SK-N-MC (cell line): ENCODE measurements around the gene RCVRN.

Experiments
- DNase-seq: peaks from one replicate; pipeline ENCODE4 v3.0.0-alpha.2; 2011; ENCODE audit warnings: low read depth, low spot score
- H3K27ac ChIP-seq: fragments of 200-600 bp; sonication (generic); 2 replicates; pipeline ENCODE4 v1.5.1; 2016; ENCODE audit warnings: mixed run types
- H3K36me3 ChIP-seq: fragments of 200-600 bp; sonication (generic); 2 replicates; pipeline ENCODE4 v1.6.1; 2017; ENCODE audit warnings: antibody characterized with exemption, low read length, mixed read lengths; ENCODE audit not compliant: insufficient read depth
- H3K4me3 ChIP-seq: fragments of 200-600 bp; sonication (generic); 2 replicates; pipeline ENCODE4 v1.5.1; 2016
- H3K9ac ChIP-seq: fragments of 200-600 bp; sonication (generic); 2 replicates; pipeline ENCODE4 v1.8.0; 2017; ENCODE audit warnings: mixed run types, mixed read lengths; ENCODE audit not compliant: insufficient read length
- H3K9me3 ChIP-seq: fragments of 200-600 bp; sonication (generic); 2 replicates; pipeline ENCODE4 v1.6.1; 2017; ENCODE audit warnings: low read depth, mild to moderate bottlenecking, antibody characterized with exemption, low read length, moderate library complexity, mixed read lengths
- EZH2 ChIP-seq: fragments of 200-600 bp; sonication (generic); IDR thresholded peaks from one replicate; pipeline ENCODE4 v1.6.1; 2017; ENCODE audit warnings: antibody characterized with exemption
- FOXP2 ChIP-seq: optimal IDR thresholded peaks from 2 replicates; pipeline ENCODE3; 2011; ENCODE audit warnings: mild to moderate bottlenecking, moderate library complexity; ENCODE audit not compliant: insufficient read depth; ENCODE audit errors: extremely low read length, control extremely low read depth
- POLR2AphosphoS5 ChIP-seq: IDR thresholded peaks from 2 replicates; pipeline ENCODE4 v1.6.1; 2012; ENCODE audit warnings: mild to moderate bottlenecking, low read depth, low read length, borderline replicate concordance

Gene RCVRN

DNA sequence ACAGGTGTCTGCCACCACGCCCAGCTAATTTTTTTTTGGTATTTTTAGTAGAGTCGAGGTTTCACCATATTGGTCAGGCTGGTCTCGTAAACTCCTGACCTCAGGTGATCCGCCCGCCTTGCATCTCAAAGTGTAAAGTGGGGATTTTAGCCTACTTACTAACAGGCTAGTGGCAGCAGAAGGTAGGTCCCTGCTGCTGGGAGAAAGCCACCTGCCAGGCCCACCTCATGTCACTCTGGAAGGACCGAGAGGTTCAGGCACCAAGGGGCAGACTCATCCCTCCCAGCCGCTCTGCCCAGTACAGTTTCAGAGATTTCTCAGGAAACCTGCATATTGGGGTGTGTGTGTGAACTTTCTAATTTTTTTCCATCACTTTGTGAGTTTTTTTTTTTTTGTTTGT is 2.1 kb upstream of the RCVRN start:
- Histone ChIP-seq H3K27ac (no peak overlapping the region), H3K4me3 (no peak overlapping the region), H3K9me3 (no peaks in the 10 kb centered on the region), H3K9ac (no peak overlapping the region), H3K36me3 (no peaks in the 10 kb centered on the region)
- DNase-seq: no peak
- no peak for TF ChIP-seq POLR2AphosphoS5
- no peak for TF ChIP-seq EZH2
- TF ChIP-seq FOXP2: no peak

DNA sequence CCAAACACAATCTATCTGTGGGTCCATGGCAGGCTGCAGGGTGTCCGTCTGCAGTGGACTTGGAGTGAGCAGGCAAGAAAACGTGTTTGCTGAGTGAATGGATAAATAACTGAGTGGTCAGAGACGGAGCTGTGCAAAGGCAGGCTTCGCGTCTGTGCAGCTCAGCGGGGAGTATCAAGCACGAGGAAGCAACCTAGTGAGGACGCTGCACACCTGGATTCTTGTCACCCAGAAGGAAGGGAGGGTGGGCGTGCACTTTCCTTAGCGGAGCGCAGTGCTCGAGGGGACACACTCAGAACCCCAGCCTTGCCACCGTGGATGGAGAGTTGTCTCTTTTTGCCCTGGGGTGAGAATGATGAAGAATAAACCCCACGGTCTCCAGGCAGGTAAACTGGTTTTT is 1.5 kb upstream of the RCVRN start:
- Histone ChIP-seq H3K36me3 (no peaks in the 10 kb centered on the region), H3K27ac (no peak overlapping the region), H3K9ac (no peak overlapping the region), H3K4me3 (no peak overlapping the region), H3K9me3 (no peaks in the 10 kb centered on the region)
- no peak for TF ChIP-seq POLR2AphosphoS5
- TF ChIP-seq FOXP2: no peak
- TF ChIP-seq EZH2: no peak
- DNase-seq: no peak

DNA sequence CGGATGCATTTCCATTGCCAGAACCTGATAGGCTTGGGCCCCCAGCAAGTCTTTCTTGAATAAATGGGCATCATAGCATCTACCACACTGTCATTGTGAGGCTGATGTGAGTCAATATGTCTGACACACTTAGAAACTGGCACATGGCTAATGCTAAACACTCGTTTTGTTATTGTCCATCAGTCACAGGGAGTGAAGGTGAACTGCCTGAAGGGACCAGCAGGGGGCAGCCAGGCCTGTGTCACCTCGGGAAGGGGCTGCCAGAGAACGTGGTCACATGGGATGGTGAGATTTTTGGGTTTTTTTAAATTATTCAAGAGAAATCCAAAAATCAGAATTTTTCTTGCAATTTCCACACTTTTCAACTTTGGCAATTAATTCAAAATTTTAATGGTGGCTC is 831 bp upstream of the RCVRN start:
- Histone ChIP-seq H3K9me3 (no peaks in the 10 kb centered on the region), H3K4me3 (no peak overlapping the region), H3K9ac (no peak overlapping the region), H3K36me3 (no peaks in the 10 kb centered on the region), H3K27ac (no peak overlapping the region)
- DNase-seq: no peak
- TF ChIP-seq EZH2 (no peak), FOXP2 (no peak), POLR2AphosphoS5 (no peak)

DNA sequence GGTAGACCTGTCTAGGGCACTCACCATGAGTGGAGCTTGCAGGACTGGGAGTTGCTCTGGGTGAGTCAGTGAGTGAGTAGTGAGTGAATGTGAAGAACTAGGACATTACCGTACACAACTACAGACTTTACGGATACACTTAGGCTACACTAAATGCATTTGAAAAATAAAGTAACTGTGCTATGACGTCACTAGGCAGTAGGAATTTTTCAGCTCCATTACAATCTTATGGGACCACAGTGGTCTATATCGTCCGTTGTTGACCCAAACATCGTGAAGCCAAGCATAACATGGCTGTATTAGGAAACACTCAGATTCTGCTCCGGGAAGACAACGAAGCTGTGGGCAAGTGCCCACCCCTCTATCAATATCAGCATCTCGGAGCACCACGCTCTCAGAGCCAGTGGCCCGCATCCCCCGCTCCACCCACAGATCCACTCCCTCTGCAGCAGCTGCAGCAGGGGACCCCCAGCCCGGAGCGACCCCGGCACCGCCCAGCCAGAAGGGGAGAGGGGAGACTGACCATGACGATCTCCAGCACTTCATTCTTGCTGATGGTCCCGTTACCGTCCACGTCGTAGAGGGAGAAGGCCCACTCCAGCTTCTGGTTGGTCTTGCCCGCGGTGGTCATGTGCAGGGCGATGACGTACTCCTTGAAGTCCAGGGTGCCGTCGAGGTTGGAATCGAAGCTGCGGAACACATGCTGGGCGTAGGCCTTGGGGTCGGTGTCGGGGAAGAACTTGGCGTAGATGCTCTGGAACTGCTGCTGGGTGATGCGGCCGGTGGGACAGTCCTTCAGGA is 594 bp downstream of the RCVRN start:
- TF ChIP-seq POLR2AphosphoS5 (no peak), EZH2 (no peak), FOXP2 (no peak)
- no peak overlapping the region for H3K9ac ChIP-seq
- H3K9me3 ChIP-seq: no peaks in the 10 kb centered on the region
- H3K36me3 ChIP-seq: no peaks in the 10 kb centered on the region
- DNase-seq: no peak
- H3K4me3 ChIP-seq: no peak overlapping the region
- no peak overlapping the region for H3K27ac ChIP-seq

DNA sequence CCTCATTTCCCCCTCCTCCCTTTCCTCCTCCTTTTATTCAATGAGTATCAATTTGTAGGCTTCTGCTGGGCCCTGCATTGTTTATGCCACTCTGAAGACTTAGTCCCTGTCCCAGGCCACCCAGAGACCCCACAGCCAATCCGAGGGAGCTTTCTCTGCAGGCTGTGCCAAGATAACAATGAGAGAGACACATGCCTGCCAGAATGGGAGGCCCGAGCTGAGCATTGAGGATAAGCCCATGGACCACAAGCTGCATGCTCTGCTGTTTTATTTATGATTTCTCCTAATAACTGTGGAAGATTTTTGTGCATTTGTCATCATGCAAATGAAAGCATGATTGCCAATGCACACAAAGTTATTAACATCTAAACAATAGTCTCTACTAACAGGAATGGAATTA is 3.0 kb downstream of the RCVRN start:
- Histone ChIP-seq H3K36me3 (no peaks in the 10 kb centered on the region), H3K4me3 (no peak overlapping the region), H3K9me3 (no peaks in the 10 kb centered on the region), H3K27ac (no peak overlapping the region), H3K9ac (no peak overlapping the region)
- no peak for DNase-seq
- no peak for TF ChIP-seq EZH2
- no peak for TF ChIP-seq POLR2AphosphoS5
- no peak for TF ChIP-seq FOXP2

DNA sequence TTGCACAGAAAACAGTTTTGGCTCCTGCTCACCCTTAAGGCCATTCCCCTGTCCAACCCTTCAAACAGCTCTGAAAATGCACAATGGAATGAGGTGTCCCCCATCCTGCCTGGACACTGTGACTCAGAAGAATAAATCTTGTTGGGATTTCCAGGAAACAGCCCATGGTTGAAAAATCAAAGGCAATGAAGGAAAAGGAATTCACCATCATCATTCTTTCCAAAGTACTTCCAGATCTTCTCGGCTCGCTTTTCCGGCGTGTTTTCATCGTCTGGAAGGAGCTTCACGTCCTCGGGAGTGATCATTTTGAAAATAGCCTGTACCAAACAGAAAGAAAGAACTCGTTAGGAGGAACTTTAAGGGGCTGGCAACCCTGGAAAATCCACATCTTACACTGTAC is 4.3 kb downstream of the RCVRN start:
- DNase-seq: no peak
- no peak overlapping the region for H3K27ac ChIP-seq
- H3K36me3 ChIP-seq: no peaks in the 10 kb centered on the region
- no peak overlapping the region for H3K4me3 ChIP-seq
- no peaks in the 10 kb centered on the region for H3K9me3 ChIP-seq
- TF ChIP-seq EZH2 (no peak), POLR2AphosphoS5 (no peak), FOXP2 (no peak)
- no peak overlapping the region for H3K9ac ChIP-seq

DNA sequence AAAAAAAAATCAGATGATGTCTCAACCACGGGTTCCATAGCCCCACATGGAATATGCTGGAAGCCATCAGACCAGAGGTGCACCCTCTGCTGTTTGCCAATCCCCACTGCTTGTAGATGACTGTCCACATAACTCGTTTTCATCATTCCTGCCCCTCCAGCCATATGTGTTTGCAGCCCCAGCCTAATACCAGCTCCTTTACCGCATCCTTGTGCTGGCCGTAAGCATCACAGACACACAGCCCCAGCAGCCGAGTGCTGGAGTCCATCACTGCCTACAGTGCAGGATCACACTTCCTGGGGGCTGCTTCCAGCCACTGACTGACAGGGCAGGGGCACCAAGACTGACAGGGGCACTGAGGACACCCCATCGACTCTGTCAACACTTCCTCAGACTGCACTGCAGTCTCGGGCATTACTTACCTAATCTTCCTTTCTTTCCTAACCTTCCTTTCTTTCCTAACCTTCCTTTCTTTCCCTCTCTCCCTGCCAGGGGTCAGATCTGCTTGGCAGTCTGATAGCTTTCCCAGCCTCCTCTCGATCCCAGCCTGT is 5.0 kb downstream of the RCVRN start:
- no peaks in the 10 kb centered on the region for H3K36me3 ChIP-seq
- no peak overlapping the region for H3K4me3 ChIP-seq
- no peaks in the 10 kb centered on the region for H3K9me3 ChIP-seq
- H3K9ac ChIP-seq: no peak overlapping the region
- H3K27ac ChIP-seq: no peak overlapping the region
- no peak for TF ChIP-seq POLR2AphosphoS5
- TF ChIP-seq FOXP2: no peak
- TF ChIP-seq EZH2: no peak
- no peak for DNase-seq

DNA sequence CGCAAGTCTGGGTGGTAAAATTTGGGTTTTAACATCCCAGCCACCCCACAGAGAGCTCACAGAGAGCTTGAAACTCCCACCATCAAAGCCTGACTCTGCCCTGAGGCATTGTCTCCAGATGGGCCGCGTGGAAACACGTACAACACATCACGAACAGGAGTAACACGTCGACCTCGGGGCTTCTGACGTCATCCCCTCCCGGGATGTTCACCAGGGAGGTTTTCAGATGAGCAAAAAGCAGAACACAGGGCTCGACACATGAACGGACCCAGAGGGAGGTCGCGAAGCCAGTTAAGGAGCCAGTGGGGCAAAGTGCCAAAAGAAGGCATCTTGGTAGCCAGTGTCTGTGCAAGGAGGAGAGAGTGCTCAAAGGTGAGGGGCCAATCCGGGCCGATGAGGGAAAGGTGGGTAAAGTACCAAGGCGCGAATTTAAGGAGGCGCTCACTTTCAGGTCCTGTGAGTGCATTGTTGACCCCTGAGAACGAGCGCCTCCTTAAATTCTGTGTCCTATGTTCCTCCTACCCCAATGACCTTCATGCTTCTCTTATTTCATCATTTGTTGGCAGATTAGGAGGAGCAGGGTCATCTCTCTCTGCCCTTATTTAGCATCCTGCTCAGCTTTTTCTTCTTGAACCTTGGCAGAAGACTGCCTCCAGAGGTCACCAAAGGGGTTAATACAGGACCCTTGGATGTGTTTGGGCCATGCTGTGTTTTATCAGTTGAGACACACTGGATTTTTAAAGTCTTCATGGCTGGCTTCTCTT is 5.6 kb downstream of the RCVRN start:
- Histone ChIP-seq H3K36me3 (no peaks in the 10 kb centered on the region), H3K9me3 (no peaks in the 10 kb centered on the region), H3K9ac (no peak overlapping the region), H3K27ac (no peak overlapping the region), H3K4me3 (no peak overlapping the region)
- DNase-seq: no peak
- TF ChIP-seq FOXP2 (no peak), POLR2AphosphoS5 (no peak), EZH2 (no peak)

DNA sequence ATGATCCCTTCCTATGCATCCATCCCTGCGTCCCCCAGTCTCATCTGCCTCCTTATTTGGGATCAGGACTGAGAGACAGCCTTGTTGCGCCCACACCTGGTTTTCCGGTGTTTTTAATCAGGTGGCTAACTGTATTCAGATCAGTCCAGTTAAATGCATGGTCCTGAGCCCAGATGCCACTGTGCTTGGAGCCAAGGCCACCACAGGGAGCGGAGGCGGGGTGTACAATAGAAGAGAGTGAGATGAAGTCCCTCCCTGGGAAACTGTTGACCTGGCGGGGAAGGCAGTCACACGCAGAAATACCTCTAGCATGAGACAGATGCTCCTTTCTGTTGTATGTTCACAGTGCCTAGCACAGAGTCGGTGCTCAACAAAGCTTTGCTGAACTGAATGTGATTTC is 6.3 kb downstream of the RCVRN start:
- no peak for TF ChIP-seq POLR2AphosphoS5
- no peak for TF ChIP-seq FOXP2
- TF ChIP-seq EZH2: no peak
- Histone ChIP-seq H3K9me3 (no peaks in the 10 kb centered on the region), H3K27ac (no peak overlapping the region), H3K9ac (no peak overlapping the region), H3K4me3 (no peak overlapping the region), H3K36me3 (no peaks in the 10 kb centered on the region)
- no peak for DNase-seq
